Astrocyte (in vitro differentiated cells and primary cell): Measurements from ENCODE around the gene HTR4. TPM values are rescaled to one million over a fixed set of nuclear protein-coding genes. Genes with fewer than 3 reads are reported as not detected.

Experiments used
- DNase-seq: peaks from one replicate; pipeline ENCODE4 v3.0.0-alpha.2; 2010; ENCODE audit warnings: low read depth
- FAIRE-seq: peaks from 2 replicates; lab custom pipeline; 2011; peaks lifted over from hg19 to GRCh38; lab: Jason Lieb, UNC
- H2AFZ ChIP-seq: 2 replicates; pipeline ENCODE4 v1.6.0; 2012; ENCODE audit warnings: low read depth, low read length, inconsistent platforms
- H3K27ac ChIP-seq: 2 replicates; pipeline ENCODE4 v1.5.1; 2011; ENCODE audit warnings: low read depth, low read length, inconsistent platforms
- H3K27me3 ChIP-seq: 2 replicates; pipeline ENCODE4 v1.6.0; 2011; ENCODE audit warnings: low read length, inconsistent platforms; ENCODE audit not compliant: insufficient read depth
- H3K36me3 ChIP-seq: 2 replicates; pipeline ENCODE4 v1.5.1; 2011; ENCODE audit warnings: low read length, inconsistent platforms; ENCODE audit not compliant: insufficient read depth
- H3K4me1 ChIP-seq: 2 replicates; pipeline ENCODE4 v1.5.1; 2011; ENCODE audit warnings: low read length, inconsistent platforms; ENCODE audit not compliant: insufficient read depth
- H3K4me2 ChIP-seq: 2 replicates; pipeline ENCODE4 v1.6.0; 2012; ENCODE audit warnings: low read length, inconsistent platforms
- H3K4me3 ChIP-seq: 2 replicates; pipeline ENCODE4 v1.5.1; 2011; ENCODE audit warnings: low read depth, mild to moderate bottlenecking, low read length, inconsistent platforms; ENCODE audit not compliant: insufficient read depth
- H3K79me2 ChIP-seq: 2 replicates; pipeline ENCODE4 v1.6.0; 2012; ENCODE audit warnings: mild to moderate bottlenecking, low read length, inconsistent platforms; ENCODE audit not compliant: insufficient read depth
- H3K9ac ChIP-seq: 2 replicates; pipeline ENCODE4 v1.6.0; 2012; ENCODE audit warnings: mild to moderate bottlenecking, low read length, inconsistent platforms
- H3K9me3 ChIP-seq: 2 replicates; pipeline ENCODE4 v1.5.1; 2012; ENCODE audit warnings: low read depth, mild to moderate bottlenecking, low read length, inconsistent platforms; ENCODE audit not compliant: insufficient read depth
- H4K20me1 ChIP-seq: 2 replicates; pipeline ENCODE4 v1.6.0; 2012; ENCODE audit warnings: low read length, inconsistent platforms; ENCODE audit not compliant: insufficient read depth
- H3K27ac Mint-ChIP-seq: one replicate; pipeline ENCODE4 v1.8.0; 2021; ENCODE audit warnings: mild to moderate bottlenecking, mixed read lengths; ENCODE audit not compliant: unreplicated experiment
- H3K27me3 Mint-ChIP-seq: one replicate; pipeline ENCODE4 v1.8.0; 2021; ENCODE audit warnings: low read depth, mixed read lengths; ENCODE audit not compliant: unreplicated experiment
- H3K36me3 Mint-ChIP-seq: one replicate; pipeline ENCODE4 v1.8.0; 2021; ENCODE audit warnings: low read depth, mixed read lengths; ENCODE audit not compliant: unreplicated experiment
- H3K4me1 Mint-ChIP-seq: one replicate; pipeline ENCODE4 v1.8.0; 2021; ENCODE audit warnings: low read depth, mixed read lengths; ENCODE audit not compliant: unreplicated experiment
- H3K4me3 Mint-ChIP-seq: one replicate; pipeline ENCODE4 v1.8.0; 2021; ENCODE audit warnings: mild to moderate bottlenecking, moderate library complexity, mixed read lengths; ENCODE audit not compliant: unreplicated experiment
- H3K9me3 Mint-ChIP-seq: one replicate; pipeline ENCODE4 v1.8.0; 2021; ENCODE audit warnings: mild to moderate bottlenecking, mixed read lengths; ENCODE audit not compliant: unreplicated experiment
- EZH2 ChIP-seq: IDR thresholded peaks from 2 replicates; pipeline ENCODE4 v1.6.1; 2012; ENCODE audit warnings: mild to moderate bottlenecking, low read length, inconsistent platforms; ENCODE audit not compliant: insufficient read depth
- total RNA-seq: library from RNA; stranded (reverse); gene quantifications from 2 replicates; pipeline ENCODE4 v1.2.1, GENCODE V29; 2021
- TF ChIP-seq, protein P1 (sequence below): IDR thresholded peaks from 2 replicates; pipeline ENCODE4 v1.5.1; 2011; ENCODE audit warnings: low read depth, mild to moderate bottlenecking, inconsistent platforms, low read length, moderate library complexity; ENCODE audit not compliant: insufficient read depth

HTR4 gene
- total RNA-seq, 1 donor from 2014 or later = not detected

DNA sequence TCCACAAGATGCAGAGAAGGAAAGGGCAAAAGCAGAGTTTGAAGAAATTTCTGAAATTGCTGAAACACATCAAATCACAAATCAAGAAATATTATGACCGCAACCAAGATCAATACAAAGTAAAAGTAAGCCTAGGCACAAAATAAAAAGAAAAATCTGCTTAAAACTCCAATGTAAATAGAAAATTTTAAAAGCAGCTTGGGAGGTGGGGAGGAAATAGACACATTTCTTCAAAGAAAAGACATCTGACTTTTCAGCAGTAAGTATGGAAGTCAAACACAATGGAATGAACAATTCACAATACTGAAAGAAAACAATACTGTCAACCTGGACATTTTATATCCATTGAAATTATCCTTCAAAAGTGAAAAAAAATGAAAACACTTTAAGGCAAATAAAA lies 55.1 kb downstream of the HTR4 start:
- Histone ChIP-seq H4K20me1 (no peaks in the 10 kb centered on the region), H3K27ac (no peak overlapping the region), H2AFZ (no peak overlapping the region), H3K4me1 (no peaks in the 10 kb centered on the region), H3K79me2 (no peaks in the 10 kb centered on the region), H3K9me3 (no peaks in the 10 kb centered on the region), H3K4me2 (no peak overlapping the region), H3K4me3 (no peak overlapping the region), H3K9ac (no peak overlapping the region), H3K27me3 (no peaks in the 10 kb centered on the region), H3K36me3 (no peaks in the 10 kb centered on the region)
- Mint-ChIP-seq H3K27ac (no peak overlapping the region), H3K27me3 (no peaks in the 10 kb centered on the region), H3K36me3 (no peaks in the 10 kb centered on the region), H3K4me1 (no peaks in the 10 kb centered on the region), H3K9me3 (peaks cover 5% of the 10 kb centered on the region), H3K4me3 (no peak overlapping the region)
- TF ChIP-seq, protein P1, sequence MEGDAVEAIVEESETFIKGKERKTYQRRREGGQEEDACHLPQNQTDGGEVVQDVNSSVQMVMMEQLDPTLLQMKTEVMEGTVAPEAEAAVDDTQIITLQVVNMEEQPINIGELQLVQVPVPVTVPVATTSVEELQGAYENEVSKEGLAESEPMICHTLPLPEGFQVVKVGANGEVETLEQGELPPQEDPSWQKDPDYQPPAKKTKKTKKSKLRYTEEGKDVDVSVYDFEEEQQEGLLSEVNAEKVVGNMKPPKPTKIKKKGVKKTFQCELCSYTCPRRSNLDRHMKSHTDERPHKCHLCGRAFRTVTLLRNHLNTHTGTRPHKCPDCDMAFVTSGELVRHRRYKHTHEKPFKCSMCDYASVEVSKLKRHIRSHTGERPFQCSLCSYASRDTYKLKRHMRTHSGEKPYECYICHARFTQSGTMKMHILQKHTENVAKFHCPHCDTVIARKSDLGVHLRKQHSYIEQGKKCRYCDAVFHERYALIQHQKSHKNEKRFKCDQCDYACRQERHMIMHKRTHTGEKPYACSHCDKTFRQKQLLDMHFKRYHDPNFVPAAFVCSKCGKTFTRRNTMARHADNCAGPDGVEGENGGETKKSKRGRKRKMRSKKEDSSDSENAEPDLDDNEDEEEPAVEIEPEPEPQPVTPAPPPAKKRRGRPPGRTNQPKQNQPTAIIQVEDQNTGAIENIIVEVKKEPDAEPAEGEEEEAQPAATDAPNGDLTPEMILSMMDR = no peak
- TF ChIP-seq EZH2 = no peak
- no peak for DNase-seq
- no peak for FAIRE-seq

DNA sequence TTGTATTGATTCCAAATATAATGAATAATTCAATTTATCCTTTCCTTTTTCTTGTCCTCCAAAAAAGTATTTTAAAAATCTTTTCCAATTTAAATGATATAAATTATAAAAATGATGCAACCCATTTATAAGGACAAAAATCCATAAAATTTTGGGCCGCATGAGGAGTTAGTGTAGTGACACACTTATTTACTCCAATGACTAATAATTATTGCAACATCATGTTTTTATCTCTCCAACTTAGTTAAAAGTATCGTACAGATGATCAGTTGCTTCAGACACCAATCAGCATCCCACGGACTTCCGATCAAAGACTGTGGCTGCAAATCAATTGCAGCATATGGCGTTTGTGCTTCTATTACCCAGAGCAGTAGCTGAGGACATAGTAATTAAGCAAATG lies 58.6 kb downstream of the HTR4 start:
- H3K79me2 ChIP-seq = no peaks in the 10 kb centered on the region
- no peaks in the 10 kb centered on the region for H3K27me3 ChIP-seq
- DNase-seq (no peak), FAIRE-seq (no peak)
- H3K9ac ChIP-seq = no peak overlapping the region
- Mint-ChIP-seq H3K4me3 (no peak overlapping the region), H3K27me3 (no peaks in the 10 kb centered on the region), H3K27ac (no peak overlapping the region), H3K4me1 (no peaks in the 10 kb centered on the region), H3K9me3 (peaks cover 5% of the 10 kb centered on the region), H3K36me3 (no peaks in the 10 kb centered on the region)
- H3K4me3 ChIP-seq = no peak overlapping the region
- no peak overlapping the region for H3K27ac ChIP-seq
- H3K4me2 ChIP-seq = no peak overlapping the region
- H3K36me3 ChIP-seq = no peaks in the 10 kb centered on the region
- no peak overlapping the region for H2AFZ ChIP-seq
- no peaks in the 10 kb centered on the region for H3K4me1 ChIP-seq
- H3K9me3 ChIP-seq = no peaks in the 10 kb centered on the region
- no peaks in the 10 kb centered on the region for H4K20me1 ChIP-seq
- TF ChIP-seq, protein P1 = no peak
- no peak for TF ChIP-seq EZH2

DNA sequence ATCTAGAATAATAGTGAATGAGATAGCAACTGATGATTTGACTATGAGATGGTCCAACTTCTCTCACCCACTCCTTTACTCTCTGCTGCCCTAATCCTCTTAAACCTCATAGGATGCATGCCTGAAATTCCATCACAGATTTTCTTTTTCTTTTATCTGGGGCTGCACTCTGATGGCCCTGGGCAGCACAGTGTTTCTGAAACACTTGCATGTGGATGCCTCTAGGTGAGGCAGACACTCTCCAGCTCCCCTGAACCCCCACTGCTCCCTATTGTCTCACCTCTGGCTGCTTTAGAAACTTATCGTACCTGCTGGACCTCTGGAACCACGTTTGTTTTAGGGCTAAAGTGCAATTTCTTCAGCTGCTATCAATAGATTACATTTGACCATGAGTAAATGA lies 67.5 kb downstream of the HTR4 start:
- no peak for TF ChIP-seq EZH2
- TF ChIP-seq, protein P1 = no peak
- Histone ChIP-seq H3K4me1 (no peaks in the 10 kb centered on the region), H2AFZ (no peak overlapping the region), H3K36me3 (no peaks in the 10 kb centered on the region), H3K79me2 (no peaks in the 10 kb centered on the region), H3K4me2 (no peak overlapping the region), H3K27ac (no peak overlapping the region), H3K4me3 (no peak overlapping the region), H3K9me3 (no peaks in the 10 kb centered on the region), H3K9ac (no peak overlapping the region), H3K27me3 (no peaks in the 10 kb centered on the region), H4K20me1 (no peaks in the 10 kb centered on the region)
- DNase-seq = no peak
- no peak overlapping the region for H3K27ac Mint-ChIP-seq
- H3K27me3 Mint-ChIP-seq = peaks cover 2% of the 10 kb centered on the region
- H3K4me1 Mint-ChIP-seq = no peaks in the 10 kb centered on the region
- H3K4me3 Mint-ChIP-seq = no peak overlapping the region
- no peaks in the 10 kb centered on the region for H3K9me3 Mint-ChIP-seq
- no peak for FAIRE-seq
- no peaks in the 10 kb centered on the region for H3K36me3 Mint-ChIP-seq
